ENCODE results near the gene CDH4.

GRCh38 chr20:61722146-61722678 lies 470.2 kb downstream of the CDH4 start:
- TF ChIP-seq EP300 (IDR thresholded peaks at IDR 0.05; ENCODE audit: low read depth in 2 of 2, low read length in 2 of 2) (no peak), EP300 (CRISPR knock-in tag; IDR thresholded peaks at IDR 0.05; ENCODE audit: borderline replicate concordance) (no peak), ZNF260 (CRISPR knock-in tag; IDR thresholded peaks at IDR 0.05; ENCODE audit: borderline replicate concordance, low read depth) (no peak), CTCF (CRISPR knock-in tag; IDR thresholded peaks at IDR 0.05) (no peak), HDAC2 (CRISPR knock-in tag; IDR thresholded peaks at IDR 0.05) (no peak), ZNF318 (CRISPR knock-in tag; IDR thresholded peaks at IDR 0.05) (no peak), SRSF9 (IDR thresholded peaks at IDR 0.05; ENCODE audit: borderline replicate concordance, insufficient read depth, low read depth, low read length, poor library complexity, severe bottlenecking) (no peak), ZNF124 (CRISPR knock-in tag; IDR thresholded peaks at IDR 0.05) (no peak), KDM2A (CRISPR knock-in tag; IDR thresholded peaks at IDR 0.05; ENCODE audit: borderline replicate concordance, low read depth) (no peak), ZBTB1 (CRISPR knock-in tag; IDR thresholded peaks at IDR 0.05; ENCODE audit: borderline replicate concordance) (no peak), SRF (IDR thresholded peaks at IDR 0.05; ENCODE audit: low read depth, low read length) (no peak)

Measured in HepG2 (cell line).